Measurements from ENCODE around the gene KBTBD7. TPM values are rescaled to one million over a fixed set of nuclear protein-coding genes. Genes with fewer than 3 reads are reported as not detected.

Gene KBTBD7
- 5.6 and 6.2 TPM in 2 replicates for total RNA-seq

- Mint-ChIP-seq H3K4me1 (peaks cover 40% of the 10 kb centered on the region), H3K36me3 (ENCODE audit: low read depth) (peaks cover 28% of the 10 kb centered on the region), H3K27me3 (no peaks in the 10 kb centered on the region), H3K27ac (peak within 1 kb of the TSS; percentile 95), H3K4me3 (peak within 1 kb of the TSS; percentile 90), H3K9me3 (peaks cover 14% of the 10 kb centered on the region)
- DNase-seq, result peak; percentile 97
- intact Hi-C loops (cut with micrococcal nuclease), result loop anchor here (1.0 to 10.0 kb wide), 5 partner anchors 62 to 419 kb away; partner anchors contain the start of genes KBTBD6, MRPS31, MTRF1 and NAA16
Measured at GRCh38 chr13:41193919-41194824, at the start of gene KBTBD7. KBTBD7 (minus strand) TSS chr13:41194569; CDS start chr13:41194257, 312 bp downstream.

GRCh38 chr13:41241626-41242025, 47.3 kb upstream of the KBTBD7 start:
- Mint-ChIP-seq H3K36me3 (ENCODE audit: low read depth) (peaks cover 16% of the 10 kb centered on the region), H3K4me1 (no peaks in the 10 kb centered on the region), H3K9me3 (no peaks in the 10 kb centered on the region), H3K27me3 (no peaks in the 10 kb centered on the region), H3K27ac (no peak overlapping the region), H3K4me3 (no peak overlapping the region)
- intact Hi-C loops (cut with micrococcal nuclease), result no loop called here
- no peak for DNase-seq

DNA sequence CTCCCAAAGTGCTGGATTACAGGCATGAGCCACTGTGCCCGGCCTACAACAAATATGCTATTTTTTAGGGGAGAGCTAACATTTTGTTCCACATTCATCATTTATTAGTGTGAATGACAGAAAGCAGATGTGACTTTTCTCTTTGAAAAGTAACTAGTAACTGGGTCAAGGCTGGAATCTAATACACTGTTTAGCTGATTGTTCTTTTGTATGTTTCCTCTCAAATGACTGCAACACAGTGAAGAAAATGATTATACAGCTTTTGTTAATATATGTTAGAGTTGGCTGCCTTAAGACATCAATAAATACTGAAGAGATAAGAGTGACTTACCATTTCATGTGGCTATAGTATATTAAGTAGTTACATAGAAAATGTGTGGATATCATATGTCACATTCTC, 42.0 kb upstream of the KBTBD7 start:
- H3K9me3 Mint-ChIP-seq, result no peaks in the 10 kb centered on the region

DNA sequence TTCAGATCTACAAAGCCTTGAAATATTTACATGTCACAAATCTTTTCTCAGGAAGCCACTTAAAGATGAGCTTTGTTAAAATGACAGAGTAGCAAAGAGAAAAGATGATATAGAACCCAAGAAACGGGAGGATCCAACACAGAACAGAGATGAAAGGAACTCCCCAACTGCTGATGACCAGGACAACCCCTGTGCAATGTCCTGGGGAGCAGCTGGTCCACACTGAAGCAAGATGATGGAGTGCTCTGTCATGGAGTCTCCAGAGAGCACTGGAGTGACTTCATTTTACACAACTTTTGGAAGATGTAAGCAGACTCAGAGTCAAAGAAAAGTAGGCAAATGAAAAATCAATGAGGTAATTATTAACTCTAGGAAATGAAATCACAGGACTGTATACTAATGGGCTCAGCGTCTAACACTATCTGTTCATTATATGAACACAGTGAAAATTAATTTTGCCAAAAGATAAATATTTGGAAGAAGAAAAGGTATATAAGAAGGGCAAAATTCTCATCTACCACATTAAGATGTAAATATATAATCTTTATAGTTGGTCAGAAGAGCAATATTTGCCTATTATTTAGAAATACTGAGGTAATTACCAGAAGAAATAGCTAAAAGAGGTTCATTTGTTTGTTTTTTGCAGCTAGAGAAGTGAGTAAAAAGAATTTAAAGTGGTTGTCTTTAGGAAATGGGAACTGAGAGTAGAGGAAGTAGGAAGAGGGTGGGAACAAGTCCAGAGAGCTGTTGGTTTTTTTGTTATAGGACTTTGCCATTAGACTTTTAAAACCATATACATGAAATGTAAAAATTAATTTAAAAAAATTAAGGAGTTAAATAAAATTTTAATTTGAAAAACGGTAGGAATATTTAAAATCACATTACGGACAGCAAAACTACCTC, 38.5 kb upstream of the KBTBD7 start:
- Mint-ChIP-seq H3K27me3 (no peaks in the 10 kb centered on the region), H3K9me3 (no peaks in the 10 kb centered on the region), H3K36me3 (ENCODE audit: low read depth) (peaks cover 26% of the 10 kb centered on the region), H3K27ac (no peak overlapping the region), H3K4me3 (no peak overlapping the region), H3K4me1 (peaks cover 2% of the 10 kb centered on the region)
- DNase-seq, result no peak
- intact Hi-C loops (cut with micrococcal nuclease), result no loop called here

More for the DNA sequence above, 42.0 kb upstream of the KBTBD7 start:
- H3K27ac Mint-ChIP-seq, result no peak overlapping the region
- DNase-seq, result no peak
- H3K4me3 Mint-ChIP-seq, result no peak overlapping the region
- peaks cover 2% of the 10 kb centered on the region for H3K4me1 Mint-ChIP-seq
- no peaks in the 10 kb centered on the region for H3K27me3 Mint-ChIP-seq
- peaks cover 29% of the 10 kb centered on the region for H3K36me3 Mint-ChIP-seq (ENCODE audit: low read depth)
- intact Hi-C loops (cut with micrococcal nuclease), result no loop called here

- intact Hi-C loops (cut with micrococcal nuclease), result no loop called here
- Mint-ChIP-seq H3K9me3 (no peaks in the 10 kb centered on the region), H3K36me3 (ENCODE audit: low read depth) (peaks cover 26% of the 10 kb centered on the region), H3K27ac (no peak overlapping the region), H3K27me3 (no peaks in the 10 kb centered on the region), H3K4me1 (peaks cover 2% of the 10 kb centered on the region), H3K4me3 (no peak overlapping the region)
- no peak for DNase-seq
Measured at GRCh38 chr13:41231786-41232185, 37.4 kb upstream of the KBTBD7 start.

- peaks cover 22% of the 10 kb centered on the region for H3K36me3 Mint-ChIP-seq (ENCODE audit: low read depth)
- H3K27me3 Mint-ChIP-seq, result no peaks in the 10 kb centered on the region
- no peak overlapping the region for H3K4me3 Mint-ChIP-seq
- no peak for DNase-seq
- H3K4me1 Mint-ChIP-seq, result peaks cover 2% of the 10 kb centered on the region
- no peak overlapping the region for H3K27ac Mint-ChIP-seq
- no peaks in the 10 kb centered on the region for H3K9me3 Mint-ChIP-seq
- intact Hi-C loops (cut with micrococcal nuclease), result no loop called here
Measured at GRCh38 chr13:41231025-41231677, 36.8 kb upstream of the KBTBD7 start.

DNA sequence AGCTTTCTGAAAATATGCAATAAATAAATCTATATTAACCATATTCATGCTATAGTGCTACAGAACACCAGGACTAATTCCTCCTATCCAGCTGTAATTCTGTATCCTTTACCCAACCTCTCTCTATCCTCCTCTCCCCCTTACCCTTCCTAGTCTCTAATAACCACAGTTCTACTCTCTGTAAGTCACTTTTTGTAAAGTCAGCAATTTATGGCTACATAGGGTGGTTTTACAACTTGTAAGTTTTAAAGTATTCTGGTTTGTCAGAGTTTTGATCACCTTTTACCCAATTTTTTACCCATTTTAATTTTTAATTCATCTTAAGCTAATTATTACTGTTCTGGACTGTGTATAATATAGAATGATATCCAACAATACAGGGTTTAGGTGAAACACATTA, 35.0 kb upstream of the KBTBD7 start:
- H3K27ac Mint-ChIP-seq, result no peak overlapping the region
- no peak for DNase-seq
- H3K27me3 Mint-ChIP-seq, result no peaks in the 10 kb centered on the region
- H3K4me1 Mint-ChIP-seq, result peaks cover 2% of the 10 kb centered on the region
- intact Hi-C loops (cut with micrococcal nuclease), result no loop called here
- H3K36me3 Mint-ChIP-seq (ENCODE audit: low read depth), result peaks cover 18% of the 10 kb centered on the region
- no peak overlapping the region for H3K4me3 Mint-ChIP-seq
- no peaks in the 10 kb centered on the region for H3K9me3 Mint-ChIP-seq

- intact Hi-C loops (cut with micrococcal nuclease), result no loop called here
- Mint-ChIP-seq H3K36me3 (ENCODE audit: low read depth) (peaks cover 12% of the 10 kb centered on the region), H3K4me1 (no peaks in the 10 kb centered on the region), H3K4me3 (no peak overlapping the region), H3K9me3 (no peaks in the 10 kb centered on the region), H3K27ac (no peak overlapping the region), H3K27me3 (no peaks in the 10 kb centered on the region)
- DNase-seq, result no peak
Measured at GRCh38 chr13:41224113-41225110, 30.0 kb upstream of the KBTBD7 start.

DNA sequence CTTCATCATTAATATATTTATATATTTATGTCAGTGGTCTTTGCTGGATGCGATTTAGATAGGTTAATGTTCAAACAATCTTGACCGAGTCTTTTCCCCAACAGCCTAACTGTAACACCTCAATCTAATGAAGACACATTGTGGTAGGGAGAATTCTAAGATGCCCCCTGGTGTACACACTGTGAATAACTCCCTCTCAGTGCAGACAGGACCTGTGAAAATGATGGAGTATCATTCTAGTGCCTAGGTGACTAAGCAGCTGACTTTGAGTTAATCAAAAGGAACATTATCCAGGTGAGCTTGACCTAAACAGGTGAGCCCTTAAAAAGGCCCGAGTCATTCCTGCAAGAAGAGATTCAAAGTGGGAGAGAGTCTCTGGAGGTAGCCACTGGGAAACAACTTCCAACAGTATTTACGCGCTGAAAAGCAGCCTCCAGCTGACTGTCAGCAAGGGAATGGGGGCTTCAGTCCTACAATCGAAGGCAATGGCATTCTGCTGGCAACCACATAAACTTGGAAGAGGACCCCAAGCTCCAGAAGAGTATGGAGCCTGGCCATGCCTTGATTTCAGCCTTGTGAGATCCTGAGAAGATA, 28.0 kb upstream of the KBTBD7 start:
- intact Hi-C loops (cut with micrococcal nuclease), result loop anchor here (1.0 kb wide), 2 partner anchors 147 to 168 kb away; no protein-coding TSS in a partner anchor
- peak; percentile 86 for DNase-seq

GRCh38 chr13:41220401-41220800, 26.0 kb upstream of the KBTBD7 start:
- H3K4me1 Mint-ChIP-seq, result no peaks in the 10 kb centered on the region
- no peaks in the 10 kb centered on the region for H3K27me3 Mint-ChIP-seq
- H3K27ac Mint-ChIP-seq, result no peak overlapping the region
- no peak for DNase-seq
- H3K36me3 Mint-ChIP-seq (ENCODE audit: low read depth), result peaks cover 15% of the 10 kb centered on the region
- no peaks in the 10 kb centered on the region for H3K9me3 Mint-ChIP-seq
- intact Hi-C loops (cut with micrococcal nuclease), result no loop called here
- no peak overlapping the region for H3K4me3 Mint-ChIP-seq

More for the DNA sequence above, 28.0 kb upstream of the KBTBD7 start:
- Mint-ChIP-seq H3K9me3 (no peaks in the 10 kb centered on the region), H3K27ac (no peak overlapping the region), H3K4me3 (no peak overlapping the region), H3K36me3 (ENCODE audit: low read depth) (peaks cover 12% of the 10 kb centered on the region), H3K27me3 (no peaks in the 10 kb centered on the region), H3K4me1 (no peaks in the 10 kb centered on the region)

DNA sequence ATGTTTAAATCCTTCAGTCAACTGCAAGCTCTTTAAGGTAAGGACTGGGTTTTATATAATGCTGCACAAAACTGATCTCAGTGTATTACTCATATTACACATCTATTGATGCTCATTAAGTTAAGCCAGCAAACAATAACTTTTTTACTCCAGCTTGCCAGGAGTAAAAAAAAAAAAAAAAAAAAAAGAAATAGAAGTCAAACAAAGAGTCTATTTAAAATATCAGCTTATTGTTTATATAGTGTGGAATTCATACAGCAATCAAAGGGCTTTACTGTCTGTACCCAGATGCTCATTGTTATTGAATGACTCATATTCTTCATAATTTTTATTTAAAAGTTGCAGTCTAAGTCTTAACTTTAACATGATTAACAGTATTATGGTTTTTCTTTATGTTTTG, 21.8 kb upstream of the KBTBD7 start:
- peaks cover 2% of the 10 kb centered on the region for H3K9me3 Mint-ChIP-seq
- H3K27me3 Mint-ChIP-seq, result no peaks in the 10 kb centered on the region
- H3K27ac Mint-ChIP-seq, result no peak overlapping the region
- no peaks in the 10 kb centered on the region for H3K4me1 Mint-ChIP-seq
- H3K36me3 Mint-ChIP-seq (ENCODE audit: low read depth), result peaks cover 10% of the 10 kb centered on the region
- H3K4me3 Mint-ChIP-seq, result no peak overlapping the region
- intact Hi-C loops (cut with micrococcal nuclease), result no loop called here
- no peak for DNase-seq

- Mint-ChIP-seq H3K36me3 (ENCODE audit: low read depth) (peaks cover 8% of the 10 kb centered on the region), H3K4me1 (no peaks in the 10 kb centered on the region), H3K9me3 (peaks cover 10% of the 10 kb centered on the region), H3K27ac (no peak overlapping the region), H3K4me3 (no peak overlapping the region), H3K27me3 (no peaks in the 10 kb centered on the region)
- DNase-seq, result no peak
- intact Hi-C loops (cut with micrococcal nuclease), result no loop called here
Measured at GRCh38 chr13:41213919-41214318, 19.6 kb upstream of the KBTBD7 start.

Measured in activated CD4-positive, alpha-beta T cell treated with anti-CD3 and anti-CD28 coated beads, Interleukin-2, amount 10 ng/mL, durations not matched to agents 24 days and 14 days (primary cell).